ENCODE results near the gene GRB10. TPM values are rescaled to one million over a fixed set of nuclear protein-coding genes. Genes with fewer than 3 reads are reported as not detected.

GRB10 gene
- polyA plus RNA-seq, 1 donor from 2014 or later: 78.4 TPM

- Histone ChIP-seq H2AFZ (ENCODE audit: low read depth, low read length) (no peak overlapping the region), H3K27ac (ENCODE audit: low read length) (no peak overlapping the region), H3K9me3 (ENCODE audit: low read length) (no peaks in the 10 kb centered on the region), H3K36me3 (ENCODE audit: insufficient read depth, low read length) (no peaks in the 10 kb centered on the region), H3K4me3 (ENCODE audit: low read length) (no peak overlapping the region), H3K27me3 (ENCODE audit: insufficient read depth, low read depth, low read length) (no peaks in the 10 kb centered on the region), H3F3A (ENCODE audit: insufficient read depth, low read length, poor library complexity, severe bottlenecking) (no peaks in the 10 kb centered on the region), H3K79me2 (replicated peaks; ENCODE audit: insufficient read depth, low read length) (no peaks in the 10 kb centered on the region), H3K9ac (ENCODE audit: low read length) (no peak overlapping the region), H3K9me2 (ENCODE audit: insufficient read depth, low read length) (no peaks in the 10 kb centered on the region), H4K20me1 (ENCODE audit: insufficient read depth) (no peaks in the 10 kb centered on the region), H3K4me2 (ENCODE audit: low read length) (no peak overlapping the region)
- TF ChIP-seq POLR2AphosphoS5 (IDR thresholded peaks at IDR 0.05) (no peak), TAF1 (IDR thresholded peaks at IDR 0.05; ENCODE audit: low read depth) (no peak), SMC3 (conservative IDR thresholded peaks at IDR 0.05; ENCODE audit: poor library complexity) (no peak), EZH2 (IDR thresholded peaks at IDR 0.05; ENCODE audit: borderline replicate concordance, insufficient read depth, low read length, poor library complexity, severe bottlenecking) (no peak), REST (IDR thresholded peaks at IDR 0.05; ENCODE audit: borderline replicate concordance) (no peak), MXI1 (conservative IDR thresholded peaks at IDR 0.05; ENCODE audit: poor library complexity, severe bottlenecking) (no peak), EP300 (conservative IDR thresholded peaks at IDR 0.05; ENCODE audit: poor library complexity, severe bottlenecking) (no peak), RAD21 (conservative IDR thresholded peaks at IDR 0.05) (no peak)
- TF ChIP-seq, protein P1, sequence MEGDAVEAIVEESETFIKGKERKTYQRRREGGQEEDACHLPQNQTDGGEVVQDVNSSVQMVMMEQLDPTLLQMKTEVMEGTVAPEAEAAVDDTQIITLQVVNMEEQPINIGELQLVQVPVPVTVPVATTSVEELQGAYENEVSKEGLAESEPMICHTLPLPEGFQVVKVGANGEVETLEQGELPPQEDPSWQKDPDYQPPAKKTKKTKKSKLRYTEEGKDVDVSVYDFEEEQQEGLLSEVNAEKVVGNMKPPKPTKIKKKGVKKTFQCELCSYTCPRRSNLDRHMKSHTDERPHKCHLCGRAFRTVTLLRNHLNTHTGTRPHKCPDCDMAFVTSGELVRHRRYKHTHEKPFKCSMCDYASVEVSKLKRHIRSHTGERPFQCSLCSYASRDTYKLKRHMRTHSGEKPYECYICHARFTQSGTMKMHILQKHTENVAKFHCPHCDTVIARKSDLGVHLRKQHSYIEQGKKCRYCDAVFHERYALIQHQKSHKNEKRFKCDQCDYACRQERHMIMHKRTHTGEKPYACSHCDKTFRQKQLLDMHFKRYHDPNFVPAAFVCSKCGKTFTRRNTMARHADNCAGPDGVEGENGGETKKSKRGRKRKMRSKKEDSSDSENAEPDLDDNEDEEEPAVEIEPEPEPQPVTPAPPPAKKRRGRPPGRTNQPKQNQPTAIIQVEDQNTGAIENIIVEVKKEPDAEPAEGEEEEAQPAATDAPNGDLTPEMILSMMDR (IDR thresholded peaks at IDR 0.05; ENCODE audit: poor library complexity, severe bottlenecking): no peak
These were observed 188.6 kb downstream of the GRB10 start for GRCh38 chr7:50594136-50594535.

GRCh38 chr7:50592940-50593339, 189.8 kb downstream of the GRB10 start:
- TF ChIP-seq TAF1 (IDR thresholded peaks at IDR 0.05; ENCODE audit: low read depth): no peak
- TF ChIP-seq EZH2 (IDR thresholded peaks at IDR 0.05; ENCODE audit: borderline replicate concordance, insufficient read depth, low read length, poor library complexity, severe bottlenecking): no peak
- TF ChIP-seq, protein P1 (IDR thresholded peaks at IDR 0.05; ENCODE audit: poor library complexity, severe bottlenecking): no peak
- TF ChIP-seq MXI1 (conservative IDR thresholded peaks at IDR 0.05; ENCODE audit: poor library complexity, severe bottlenecking): no peak
- TF ChIP-seq EP300 (conservative IDR thresholded peaks at IDR 0.05; ENCODE audit: poor library complexity, severe bottlenecking): no peak
- TF ChIP-seq POLR2AphosphoS5 (IDR thresholded peaks at IDR 0.05): no peak
- no peak for TF ChIP-seq REST (IDR thresholded peaks at IDR 0.05; ENCODE audit: borderline replicate concordance)
- no peak for TF ChIP-seq SMC3 (conservative IDR thresholded peaks at IDR 0.05; ENCODE audit: poor library complexity)
- H3K9me2 ChIP-seq (ENCODE audit: insufficient read depth, low read length): no peaks in the 10 kb centered on the region
- no peaks in the 10 kb centered on the region for H3K27me3 ChIP-seq (ENCODE audit: insufficient read depth, low read depth, low read length)
- H3K4me3 ChIP-seq (ENCODE audit: low read length): no peak overlapping the region
- H3K27ac ChIP-seq (ENCODE audit: low read length): no peak overlapping the region
- H3K36me3 ChIP-seq (ENCODE audit: insufficient read depth, low read length): no peaks in the 10 kb centered on the region
- no peaks in the 10 kb centered on the region for H3F3A ChIP-seq (ENCODE audit: insufficient read depth, low read length, poor library complexity, severe bottlenecking)
- H3K9me3 ChIP-seq (ENCODE audit: low read length): no peaks in the 10 kb centered on the region
- H4K20me1 ChIP-seq (ENCODE audit: insufficient read depth): no peaks in the 10 kb centered on the region
- no peak overlapping the region for H2AFZ ChIP-seq (ENCODE audit: low read depth, low read length)
- no peaks in the 10 kb centered on the region for H3K79me2 ChIP-seq (replicated peaks; ENCODE audit: insufficient read depth, low read length)
- H3K4me2 ChIP-seq (ENCODE audit: low read length): no peak overlapping the region
- no peak overlapping the region for H3K9ac ChIP-seq (ENCODE audit: low read length)
